Measurements from ENCODE around the gene WIPF1.
"Not testable (repeated sequence)": the region's sequence is repeated elsewhere in the genome, so short reads cannot be mapped to it uniquely, and the experiment has no call there.

The WIPF1 gene

DNA sequence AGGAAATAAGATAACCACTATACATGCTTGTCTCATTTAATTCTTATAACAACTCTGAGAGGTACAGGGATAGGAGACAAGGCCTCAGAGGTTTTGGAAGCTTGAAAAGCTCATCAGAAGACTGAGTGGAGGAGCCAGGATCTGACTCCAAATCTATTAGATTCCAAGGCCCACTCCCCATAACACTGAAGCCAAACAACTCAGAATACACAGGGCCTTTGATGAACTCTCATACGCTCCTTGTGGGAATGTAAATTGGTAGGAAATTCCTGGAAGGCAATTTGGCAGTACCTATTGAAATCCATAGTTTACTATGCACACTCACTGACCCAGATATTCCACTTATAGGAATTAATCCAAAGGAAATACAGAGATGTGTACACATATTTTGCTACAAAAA, 27.9 kb downstream of the WIPF1 start:
- no peak for DNase-seq

DNA sequence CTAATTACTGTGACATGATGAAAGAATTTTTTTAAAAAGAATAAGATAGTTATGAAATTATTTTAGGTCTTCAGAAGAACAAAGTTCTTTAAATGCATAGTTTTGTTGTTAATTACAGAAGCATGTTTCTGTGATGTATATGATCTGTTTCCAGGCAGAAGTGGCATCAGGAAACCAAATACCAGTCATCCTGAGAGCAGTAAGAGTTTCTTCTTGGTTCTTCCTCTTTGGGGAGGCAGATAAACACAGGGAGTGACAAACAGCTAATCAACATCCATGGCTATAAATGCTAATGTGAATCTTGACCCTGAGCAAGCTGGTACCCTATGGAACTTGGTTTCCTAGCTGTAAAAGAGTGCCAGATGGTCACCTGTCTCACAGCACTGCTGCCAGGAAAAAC, 29.2 kb downstream of the WIPF1 start:
- DNase-seq: peak; percentile 37

DNA sequence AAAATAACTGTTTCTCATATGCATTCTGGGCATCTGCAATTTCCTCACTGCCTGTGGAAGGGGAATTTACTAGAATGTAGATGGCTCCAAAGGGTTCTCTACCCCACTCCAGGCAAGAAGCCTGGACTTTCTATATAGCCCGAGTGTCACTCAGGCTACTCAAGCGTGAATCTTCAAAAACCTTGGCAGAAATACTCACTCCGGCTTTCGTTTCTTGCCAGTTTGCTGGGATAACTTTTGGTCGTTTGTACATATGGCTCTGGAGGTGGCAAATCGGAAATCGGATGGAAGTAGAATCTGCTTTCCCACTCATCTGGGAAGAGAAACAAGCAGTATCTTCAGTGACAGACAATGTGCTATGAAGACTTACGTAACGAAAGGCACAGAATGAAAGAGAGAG, 30.7 kb downstream of the WIPF1 start:
- DNase-seq: no peak

DNA sequence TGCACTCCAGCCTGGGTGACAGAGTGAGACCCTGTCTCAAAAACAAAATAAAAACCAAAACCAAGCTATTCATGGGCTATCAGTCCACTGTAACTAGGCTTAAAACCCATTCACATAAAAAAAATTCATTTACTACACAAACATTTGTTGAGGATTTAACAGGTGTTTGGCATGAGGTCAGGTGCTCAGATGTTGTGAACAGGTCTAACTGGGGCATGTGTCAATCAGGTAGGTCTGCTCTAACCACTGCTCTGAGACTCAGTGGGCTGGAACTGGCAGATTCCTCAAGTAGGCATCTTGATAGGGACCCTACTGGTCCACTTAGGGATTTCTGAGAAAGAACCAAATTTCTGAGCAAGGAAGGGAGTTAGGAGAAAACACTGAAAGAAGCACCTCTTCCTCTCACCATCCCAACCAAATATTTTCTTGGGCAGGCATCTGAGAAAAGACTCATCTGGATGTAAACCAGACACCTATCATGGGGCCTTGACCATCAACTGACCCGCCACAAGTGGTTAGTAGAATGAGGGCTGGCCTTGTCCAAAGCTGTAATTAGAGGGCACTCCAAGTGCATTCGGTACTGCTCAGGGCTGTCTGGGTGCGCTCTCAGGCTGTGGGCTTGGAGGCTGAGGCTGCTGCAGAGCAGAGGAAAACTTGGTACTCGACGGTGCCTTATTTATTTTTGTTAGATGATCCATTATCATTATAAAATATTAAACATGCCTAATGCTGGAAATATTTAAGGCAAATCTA, 33.9 kb downstream of the WIPF1 start:
- no peak for DNase-seq

DNA sequence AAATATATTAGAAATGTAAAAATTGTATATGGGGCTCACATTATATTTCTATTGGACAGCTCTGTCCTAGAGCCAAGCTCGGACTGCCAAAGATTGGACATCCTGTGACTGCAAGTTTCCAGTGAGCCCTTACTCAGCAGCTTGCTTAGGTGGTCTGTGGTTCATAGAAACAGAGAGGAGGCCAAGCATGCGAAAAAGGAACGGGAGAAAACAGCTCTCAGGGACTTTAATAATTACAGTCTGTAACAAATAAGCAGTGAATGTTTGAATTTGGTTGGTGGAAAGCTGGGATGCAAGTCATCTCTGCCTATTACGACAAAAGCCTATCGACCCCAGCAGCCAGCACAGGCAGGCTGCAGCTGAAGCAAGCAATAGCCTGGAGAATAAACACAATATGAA, 35.6 kb downstream of the WIPF1 start:
- no peak for DNase-seq

DNA sequence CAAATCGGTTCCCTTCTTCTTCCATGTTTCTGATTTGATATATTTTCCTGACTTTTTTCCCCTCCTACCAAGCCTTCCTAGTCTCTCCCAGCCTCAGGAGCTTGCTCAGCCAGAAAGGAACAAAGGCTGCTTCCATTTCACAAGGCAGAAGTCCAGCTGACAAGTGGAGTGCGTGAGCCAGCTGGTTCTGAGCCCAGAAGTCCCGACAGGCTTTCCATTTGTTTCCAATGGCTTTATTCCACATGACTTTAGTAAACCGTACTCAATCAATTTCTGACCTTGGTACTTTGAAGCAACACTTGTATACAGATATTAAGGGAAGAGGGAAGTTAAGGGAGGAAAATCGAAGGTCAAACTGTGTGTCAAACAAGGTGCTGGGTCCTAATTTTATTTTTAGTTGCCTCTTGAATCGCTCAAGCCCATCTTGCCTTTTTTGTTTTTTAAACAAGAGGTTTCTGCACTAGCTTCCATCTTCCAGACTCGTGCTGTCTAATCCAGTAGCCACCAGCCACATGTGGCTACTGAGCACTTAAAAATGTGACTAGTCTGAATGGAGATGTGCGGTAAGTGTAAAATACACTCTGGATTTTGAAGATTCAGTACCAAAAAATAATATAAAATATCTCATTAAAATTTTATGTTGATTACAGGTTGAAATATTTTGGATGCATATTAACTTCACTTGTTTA, 36.2 kb downstream of the WIPF1 start:
- peak; percentile 39 for DNase-seq

DNA sequence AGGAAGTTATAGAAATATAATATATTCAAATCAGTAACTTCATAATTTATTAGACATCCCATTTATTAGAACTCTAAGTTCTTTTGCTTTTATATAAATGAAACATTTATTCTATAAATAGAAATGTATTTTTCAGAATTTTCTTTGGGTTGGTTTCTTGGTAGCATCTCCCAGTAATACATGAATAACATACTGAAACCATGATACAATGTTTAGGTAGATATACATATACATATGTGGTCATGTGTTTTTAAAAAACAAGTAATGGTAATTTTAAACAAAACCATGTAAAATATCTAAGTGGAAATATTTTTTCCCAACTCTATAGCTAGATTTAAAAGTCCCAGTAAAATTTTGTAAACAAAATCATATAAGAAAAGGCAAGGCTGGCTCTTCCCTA, 36.9 kb downstream of the WIPF1 start:
- DNase-seq: no peak

DNA sequence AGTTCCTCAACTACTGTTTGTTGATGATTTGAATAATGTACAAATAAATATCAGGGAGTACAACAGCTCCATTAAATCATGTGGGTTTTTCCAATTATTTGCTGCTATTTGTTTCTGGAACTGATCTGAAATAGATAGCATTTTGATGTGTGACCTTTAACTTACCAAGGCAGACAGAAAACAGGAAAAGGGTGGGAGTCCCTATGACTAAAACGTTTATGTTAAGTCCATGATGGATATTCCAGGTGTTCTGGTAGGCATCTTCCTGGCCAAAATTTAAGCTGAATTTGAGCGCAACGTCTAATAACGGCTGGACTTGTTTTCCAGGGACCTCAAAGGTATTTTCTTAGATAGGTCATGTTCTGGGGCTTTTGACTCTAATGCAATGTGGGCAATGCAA, 41.6 kb downstream of the WIPF1 start:
- no peak for DNase-seq

DNA sequence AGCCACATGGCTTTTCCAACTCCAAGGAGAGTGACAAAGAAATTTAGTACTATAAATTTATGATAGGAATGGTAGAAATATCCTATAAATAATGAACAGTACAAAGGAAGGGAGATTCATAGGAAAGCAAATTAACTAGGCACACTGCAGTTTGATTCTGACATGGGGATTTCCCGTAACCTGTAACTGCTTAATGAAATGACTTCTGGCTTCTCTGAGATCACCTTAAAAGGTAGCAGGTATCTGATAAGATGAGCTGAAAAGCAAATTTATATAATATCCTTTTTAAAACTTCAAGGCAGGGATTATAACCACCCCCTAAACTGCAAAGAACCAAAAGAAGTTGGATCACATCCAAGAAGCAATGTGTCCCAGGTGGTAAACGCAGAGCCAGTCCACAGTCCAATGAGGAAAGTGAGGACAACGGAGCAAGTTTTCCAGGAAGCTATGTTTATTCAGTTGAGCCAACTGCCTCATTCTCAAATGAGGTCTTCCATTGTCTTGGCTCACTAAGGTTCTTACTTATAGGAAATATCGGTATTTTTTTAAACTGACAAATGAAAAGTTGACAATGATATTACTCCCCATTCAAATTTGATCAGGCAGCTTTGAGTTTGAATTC, 43.0 kb downstream of the WIPF1 start:
- no peak for DNase-seq

DNA sequence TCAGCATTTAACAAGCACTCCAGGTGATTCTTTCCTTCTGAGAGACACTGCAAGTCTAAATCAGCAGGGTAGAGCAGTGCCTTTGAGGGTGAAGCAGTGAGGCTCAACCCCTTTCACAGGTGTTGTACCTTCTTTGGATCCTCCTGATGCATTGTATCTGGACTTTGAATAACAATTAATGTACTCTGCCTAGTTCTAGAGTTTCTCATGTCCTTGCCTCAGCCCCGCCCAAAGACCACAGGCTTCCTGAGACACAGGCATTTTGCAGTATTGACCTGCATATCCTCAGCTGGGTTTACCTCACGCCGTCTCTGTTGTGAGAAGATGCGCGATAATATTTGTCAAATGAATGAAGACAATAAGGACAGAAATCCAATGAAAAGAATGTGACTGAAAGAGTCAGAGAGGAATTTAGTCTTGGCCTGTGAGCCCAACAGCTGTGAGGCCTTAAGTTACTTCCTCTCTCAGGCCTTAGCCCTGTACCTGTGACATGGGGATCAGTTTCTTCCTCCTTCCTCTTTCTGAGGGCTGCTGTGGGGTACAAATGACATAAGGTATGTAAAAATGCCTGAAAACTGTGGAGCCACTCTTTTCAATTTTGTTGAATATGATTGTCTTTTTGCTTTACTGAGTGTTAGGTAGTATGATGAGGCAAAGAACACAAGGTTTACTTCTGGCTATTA, 43.7 kb downstream of the WIPF1 start:
- DNase-seq: no peak

DNA sequence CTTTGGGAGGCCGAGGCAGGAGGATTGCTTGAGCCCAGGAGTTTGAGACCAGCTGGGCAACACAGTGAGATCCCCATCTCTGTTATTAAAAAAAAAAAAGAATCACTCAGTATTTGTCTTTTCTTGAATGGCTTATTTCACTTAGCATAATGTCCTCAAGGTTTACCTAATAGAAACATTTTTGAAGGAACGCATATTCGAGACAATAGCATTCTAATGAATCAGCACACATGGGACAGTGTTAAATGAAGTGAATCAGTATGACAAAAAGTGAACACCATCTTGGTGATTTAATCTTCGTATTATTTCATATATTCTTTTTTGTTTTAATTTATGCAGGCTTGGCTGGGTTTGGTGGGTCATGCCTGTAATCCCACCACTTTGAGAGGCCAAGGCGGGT, 44.7 kb downstream of the WIPF1 start:
- no peak for DNase-seq

DNA sequence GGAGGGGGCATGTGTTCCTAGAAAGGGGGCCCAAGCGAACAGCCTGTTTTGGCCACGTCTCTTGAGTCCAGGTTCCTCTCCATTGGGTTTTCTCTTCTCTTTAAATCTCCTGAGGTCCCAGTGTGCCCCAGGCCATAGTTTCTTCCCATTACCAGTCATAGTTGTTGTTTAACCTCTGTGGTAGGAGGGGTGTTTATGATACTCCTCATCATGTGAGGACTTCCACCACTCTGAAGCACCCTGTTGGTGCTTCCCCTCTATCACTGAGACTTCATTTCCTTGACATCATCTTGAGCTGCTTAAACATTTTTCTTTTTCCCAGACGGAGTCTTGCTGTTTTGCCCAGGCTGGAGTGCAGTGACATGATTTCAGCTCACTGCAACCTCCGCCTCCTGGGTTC, 45.9 kb downstream of the WIPF1 start:
- DNase-seq: no peak

DNA sequence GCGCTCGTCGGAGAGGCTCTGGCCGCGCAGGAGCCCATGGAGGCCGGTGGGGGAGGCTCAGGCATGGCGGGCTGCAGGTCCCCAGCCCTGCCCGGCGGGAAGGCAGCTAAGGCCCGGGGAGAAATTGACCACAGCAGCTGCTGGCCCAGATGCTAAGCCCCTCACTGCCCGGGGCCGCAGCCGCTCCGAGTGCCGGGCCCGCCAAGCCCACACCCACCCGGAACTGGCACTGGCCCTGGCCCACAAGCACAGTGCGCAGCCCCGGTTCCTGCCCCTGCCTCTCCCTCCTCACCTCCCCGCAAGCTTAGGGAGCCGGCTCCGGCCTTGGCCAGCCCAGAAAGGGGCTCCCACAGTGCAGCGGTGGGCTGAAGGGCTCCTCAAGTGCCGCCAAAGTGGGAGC, 49.0 kb downstream of the WIPF1 start:
- DNase-seq: not testable (repeated sequence)

DNA sequence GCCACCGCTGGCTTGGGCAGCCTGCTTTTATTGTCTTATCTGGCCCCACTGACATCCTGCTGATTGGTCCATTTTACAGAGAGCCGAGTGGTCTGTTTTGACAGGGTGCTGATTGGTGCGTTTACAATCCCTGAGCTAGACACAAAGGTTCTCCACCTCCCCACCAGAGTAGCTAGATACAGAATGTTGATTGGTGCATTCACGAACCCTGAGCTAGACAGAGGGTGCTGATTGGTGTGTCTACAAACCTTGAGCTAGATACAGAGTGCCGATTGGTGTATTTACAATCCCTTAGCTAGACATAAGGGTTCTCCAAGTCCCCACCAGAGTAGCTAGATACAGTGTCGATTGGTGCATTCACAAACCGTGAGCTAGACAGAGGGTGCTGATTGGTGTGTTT, 49.6 kb downstream of the WIPF1 start:
- DNase-seq: not testable (repeated sequence)

DNA sequence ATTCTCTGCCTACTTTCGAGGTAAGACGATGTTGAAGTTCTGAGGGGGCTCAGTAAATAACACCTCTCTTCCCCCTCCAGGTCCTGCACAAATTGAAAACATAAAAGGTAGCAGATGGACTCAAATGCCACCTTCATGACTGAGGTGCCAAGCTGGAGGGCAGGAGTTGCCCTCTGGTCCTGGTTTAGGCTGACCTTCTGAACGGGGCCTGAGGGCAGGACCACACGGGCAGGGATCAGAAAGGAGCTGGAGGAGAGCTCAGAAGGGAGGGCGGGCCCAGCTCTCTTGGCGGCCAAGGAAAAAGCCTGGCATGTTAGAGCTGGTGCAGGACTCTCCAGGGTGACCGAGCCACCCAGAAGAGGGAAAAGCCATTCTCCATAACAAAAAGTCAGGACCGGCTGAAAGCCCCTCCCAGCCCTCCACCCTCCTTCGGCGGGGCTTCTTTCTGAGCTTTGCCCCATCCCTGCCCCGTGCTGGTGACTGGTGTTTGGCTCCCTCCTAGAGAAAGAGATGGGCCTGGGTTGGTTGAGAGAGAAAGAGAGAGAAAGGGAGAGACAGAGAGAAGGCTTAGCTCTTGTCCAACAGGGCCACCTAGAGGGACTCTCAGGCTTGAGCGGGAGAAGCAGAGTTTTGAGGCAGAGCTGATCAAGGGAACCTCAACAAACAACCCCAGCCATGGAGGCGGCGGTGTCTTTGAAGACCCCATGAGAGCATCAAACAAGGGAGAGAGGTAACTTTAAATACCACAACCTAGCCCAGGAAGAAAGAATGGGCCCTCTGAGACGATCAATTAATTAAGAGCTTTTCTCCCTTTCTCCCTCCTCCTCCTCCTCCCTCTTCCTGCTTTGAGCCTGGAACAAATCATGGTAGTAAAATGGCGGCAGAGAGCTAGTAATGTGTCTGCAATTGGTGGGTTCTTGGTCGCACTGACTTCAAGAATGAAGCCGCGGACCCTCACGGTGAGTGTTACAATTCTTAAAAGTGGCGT, 50.8 kb downstream of the WIPF1 start:
- peak; percentile 13 for DNase-seq

DNA sequence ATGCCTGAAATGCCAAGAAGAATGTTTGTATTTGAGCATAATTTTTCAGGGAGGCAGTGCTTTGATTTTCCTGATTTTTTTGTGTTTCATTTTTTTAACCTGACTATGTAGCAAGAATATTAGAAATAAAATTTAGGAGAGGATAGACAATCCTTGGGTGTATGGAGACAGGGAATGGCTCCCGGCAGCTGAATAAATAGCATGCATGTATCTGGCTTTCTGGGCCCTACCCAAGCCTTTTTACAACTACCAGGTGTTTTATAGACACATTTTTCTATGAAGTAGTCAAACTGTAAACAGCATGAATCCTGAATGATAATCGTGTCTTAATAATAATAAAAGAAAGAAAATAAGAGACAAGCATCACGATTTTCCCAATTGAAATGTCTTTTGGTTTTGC, 52.4 kb downstream of the WIPF1 start:
- no peak for DNase-seq

DNA sequence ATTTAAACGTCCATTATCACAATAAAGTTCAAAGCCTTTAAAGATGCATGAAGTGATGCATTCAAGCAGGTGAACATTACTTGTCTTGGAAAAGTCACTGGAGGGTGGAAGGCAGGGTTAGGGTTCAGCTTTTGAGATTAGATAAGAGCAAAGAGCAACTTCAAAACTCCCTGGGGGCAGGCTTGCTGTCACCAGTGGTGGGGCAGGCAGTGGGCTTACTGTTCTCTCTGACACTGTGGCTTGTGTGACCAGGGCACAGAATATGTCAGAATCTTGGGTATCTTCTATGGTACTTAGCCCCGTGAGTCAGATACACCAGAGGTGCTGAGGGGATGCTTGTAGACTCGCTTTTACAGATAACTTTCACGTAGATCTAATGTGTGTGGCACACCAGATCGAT, 52.8 kb downstream of the WIPF1 start:
- no peak for DNase-seq

DNA sequence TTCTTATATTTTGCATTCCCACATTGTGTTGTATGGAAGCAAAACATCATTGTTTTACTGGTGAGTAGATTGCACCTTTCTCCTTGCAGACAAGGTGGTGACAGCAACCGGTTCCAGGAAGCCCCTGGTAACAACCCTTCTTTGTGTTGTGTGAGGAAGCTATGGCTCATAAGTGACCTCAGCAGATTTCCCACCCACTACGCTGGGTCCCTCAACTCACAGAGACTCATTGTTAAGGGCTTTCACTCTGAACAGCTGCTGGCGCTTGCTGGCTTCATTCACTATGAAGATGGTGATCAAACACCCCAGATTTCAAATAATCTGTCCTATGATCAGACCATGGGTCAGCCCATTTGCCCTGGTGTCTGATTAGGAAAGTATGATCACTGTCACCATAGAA, 53.4 kb downstream of the WIPF1 start:
- no peak for DNase-seq

DNA sequence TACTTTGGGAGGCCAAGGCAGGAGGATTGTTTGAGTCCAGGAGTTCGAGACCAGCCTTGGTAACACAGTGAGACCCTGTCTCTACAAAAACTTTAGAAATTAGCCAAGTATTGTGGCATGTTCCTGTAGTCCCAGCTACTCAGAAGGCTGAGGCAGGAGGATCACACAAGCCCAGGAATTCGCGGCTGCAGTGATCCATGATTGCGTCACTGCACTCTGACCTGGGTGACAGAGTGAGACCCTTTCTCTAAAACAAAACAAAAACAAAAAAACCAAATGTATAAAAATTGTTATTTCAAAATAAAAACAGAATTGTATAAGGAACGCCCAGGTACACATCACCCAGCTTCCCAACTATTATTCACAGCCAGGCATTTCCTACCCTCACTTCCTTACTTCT, 56.7 kb downstream of the WIPF1 start:
- no peak for DNase-seq

DNA sequence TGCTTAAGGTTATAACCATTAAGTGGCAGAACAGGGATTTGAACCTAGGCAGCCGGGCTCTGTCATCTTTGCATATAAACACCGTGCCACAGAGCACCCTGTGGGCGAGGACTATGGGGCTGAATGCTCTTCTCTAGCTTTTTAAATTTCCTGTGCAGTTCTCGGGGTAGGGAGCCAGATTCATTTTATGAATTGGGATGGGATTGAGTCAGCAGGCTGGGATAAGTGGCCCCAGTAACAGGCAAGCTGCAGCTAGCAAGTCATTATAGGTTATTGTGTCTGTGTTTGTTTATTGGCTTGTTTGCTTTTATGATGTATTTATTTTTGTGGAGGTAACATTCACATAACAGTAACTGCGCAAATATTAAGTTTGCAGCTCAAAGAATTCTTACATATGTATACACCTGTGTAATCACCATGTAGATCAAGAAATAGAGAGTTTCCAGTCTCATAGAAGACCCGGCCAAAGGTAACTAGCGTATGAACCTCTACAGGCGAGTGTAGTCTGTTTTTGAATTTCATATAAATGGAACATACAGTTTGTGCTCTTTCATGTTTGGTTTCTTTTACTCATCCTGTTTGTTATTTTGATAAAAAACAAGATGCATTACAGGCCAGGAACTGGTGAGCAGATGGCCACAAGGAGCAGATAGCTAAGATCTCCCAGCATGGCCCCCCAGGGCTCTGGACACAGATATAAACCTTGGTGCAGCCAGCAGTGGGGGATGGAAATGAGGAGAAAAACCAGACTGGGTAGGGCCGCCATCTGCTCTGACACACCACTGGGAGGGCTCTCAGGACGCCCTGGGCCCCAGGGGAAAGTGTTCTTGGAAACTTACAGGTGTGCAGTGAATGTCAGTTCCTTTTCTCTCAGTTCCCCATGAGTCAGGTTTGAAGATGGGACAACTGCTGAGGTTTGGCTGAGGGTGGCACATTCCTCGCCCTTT, 61.6 kb downstream of the WIPF1 start:
- DNase-seq: peak; percentile 87

DNA sequence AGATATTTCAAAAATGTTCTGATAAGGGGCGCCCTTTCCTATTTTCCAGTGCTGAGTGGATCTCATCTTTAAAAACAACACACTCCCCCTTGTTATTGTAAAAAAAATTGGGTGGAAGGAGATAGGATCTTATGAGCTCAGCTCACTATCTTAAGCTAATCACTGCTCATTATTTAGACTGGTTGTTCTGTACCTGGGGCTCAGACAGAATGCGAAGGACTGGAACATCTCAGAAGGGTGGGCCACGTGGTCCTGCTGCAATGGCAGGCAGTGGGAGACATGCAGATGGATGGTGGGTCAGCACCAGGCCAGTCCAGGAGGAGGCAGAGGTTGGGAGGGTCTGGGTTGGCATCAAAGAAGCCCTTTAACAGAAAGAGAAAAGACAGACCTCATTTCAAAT, 62.5 kb downstream of the WIPF1 start:
- DNase-seq: no peak
